GM21786 (cell line): Measurements from ENCODE around the gene CLDN1.

Source experiments
- ATAC-seq: cut with Tn5 transposase; IDR thresholded peaks from one replicate; pipeline ENCODE4 v1.9.1; 2021; ENCODE audit not compliant: unreplicated experiment

CLDN1 gene

GRCh38 chr3:190321789-190322603, at the start of gene CLDN1:
TSS of gene CLDN1 (minus strand) at chr3:190322446. CDS start at chr3:190322206, 240 bp downstream.
- ATAC-seq, result peak; percentile 87

- no peak for ATAC-seq
These were observed 48.9 kb upstream of the CLDN1 start for GRCh38 chr3:190371152-190371551.

DNA sequence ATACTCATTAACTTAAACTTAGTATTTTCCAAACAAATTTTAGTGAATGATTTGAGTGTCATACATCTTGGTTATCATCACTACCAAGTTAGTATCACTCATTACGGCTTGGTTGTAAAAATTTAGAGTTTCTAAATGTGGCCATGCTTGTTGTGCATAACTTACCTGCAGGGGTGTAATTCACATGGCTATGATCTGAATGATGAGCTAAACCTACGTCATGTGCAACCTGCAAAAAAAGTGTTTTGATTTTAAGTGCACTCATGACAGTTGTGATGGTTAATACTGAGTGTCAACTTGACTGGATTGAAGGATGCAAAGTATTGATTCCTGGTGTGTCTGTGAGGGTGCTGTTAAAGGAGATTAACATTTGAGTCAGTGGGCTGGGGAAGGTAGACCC, 48.1 kb upstream of the CLDN1 start:
- no peak for ATAC-seq

DNA sequence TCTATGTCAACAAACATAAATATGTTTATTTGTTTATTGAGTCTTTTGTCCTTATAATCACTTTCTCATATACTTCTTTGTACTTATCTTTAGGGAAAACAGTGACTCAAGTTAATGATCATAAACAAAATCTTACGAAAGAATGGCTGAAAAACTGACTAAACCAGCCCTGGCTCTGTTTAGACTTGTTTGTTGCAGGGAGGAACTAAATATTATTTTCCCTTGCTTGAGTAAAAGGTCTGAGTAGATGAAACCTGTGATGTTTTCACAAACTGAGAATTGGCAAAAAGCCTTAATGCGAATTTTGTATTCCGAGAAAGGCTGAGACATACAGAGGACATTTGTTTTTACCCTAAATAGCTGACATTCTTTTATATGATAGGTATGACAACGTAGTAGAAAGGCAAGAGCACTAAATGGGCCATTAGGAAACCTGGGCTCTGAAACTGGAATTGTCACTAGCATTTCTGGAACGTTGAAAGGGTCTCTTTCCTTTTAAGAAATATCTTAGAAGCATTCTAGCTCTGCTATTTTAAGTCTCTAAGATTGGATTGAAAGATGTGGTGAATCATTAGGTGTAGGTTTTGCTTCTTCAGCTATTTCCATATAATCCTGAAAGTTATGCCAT, 47.5 kb upstream of the CLDN1 start:
- no peak for ATAC-seq

- no peak for ATAC-seq
These were observed 46.6 kb upstream of the CLDN1 start for GRCh38 chr3:190368881-190369280.

DNA sequence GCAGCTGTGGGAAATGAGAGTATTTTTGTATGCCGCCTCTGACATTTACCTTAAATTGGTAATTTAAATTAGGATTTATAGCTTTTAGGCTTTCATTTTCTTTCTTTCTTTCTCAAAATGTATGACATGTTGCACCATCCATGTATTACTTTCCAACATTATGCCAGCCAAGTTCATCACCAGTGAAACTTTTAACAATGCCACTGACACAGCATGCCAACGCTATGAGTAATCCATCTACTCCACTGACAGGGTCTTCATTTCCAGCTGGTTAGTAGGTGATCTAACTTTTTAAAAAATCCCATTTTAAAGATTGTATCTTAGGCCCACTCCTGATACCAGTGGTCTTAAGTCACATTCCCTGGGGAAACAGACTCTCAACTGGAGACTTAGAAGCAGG, 43.9 kb upstream of the CLDN1 start:
- no peak for ATAC-seq

DNA sequence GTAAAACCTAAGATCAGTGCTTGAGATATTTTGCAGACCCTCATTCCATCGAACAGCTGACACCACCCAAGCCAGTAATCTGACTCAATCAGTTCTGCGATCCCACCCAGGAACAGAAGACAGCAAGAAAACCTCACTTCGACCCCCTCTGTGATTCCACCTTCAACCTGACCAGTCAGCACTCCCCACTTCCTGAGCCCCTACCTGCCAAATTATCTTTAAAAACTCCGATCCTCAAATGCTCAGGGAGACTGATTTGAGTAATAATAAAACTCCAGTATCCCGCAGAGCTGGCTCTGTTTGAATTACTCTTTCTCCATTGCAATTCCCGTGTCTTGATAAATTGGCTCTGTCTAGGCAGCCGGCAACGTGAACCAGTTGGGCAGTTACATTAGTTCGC, 40.0 kb upstream of the CLDN1 start:
- ATAC-seq, result no peak

- no peak for ATAC-seq
These were observed 39.5 kb upstream of the CLDN1 start for GRCh38 chr3:190361791-190362190.

DNA sequence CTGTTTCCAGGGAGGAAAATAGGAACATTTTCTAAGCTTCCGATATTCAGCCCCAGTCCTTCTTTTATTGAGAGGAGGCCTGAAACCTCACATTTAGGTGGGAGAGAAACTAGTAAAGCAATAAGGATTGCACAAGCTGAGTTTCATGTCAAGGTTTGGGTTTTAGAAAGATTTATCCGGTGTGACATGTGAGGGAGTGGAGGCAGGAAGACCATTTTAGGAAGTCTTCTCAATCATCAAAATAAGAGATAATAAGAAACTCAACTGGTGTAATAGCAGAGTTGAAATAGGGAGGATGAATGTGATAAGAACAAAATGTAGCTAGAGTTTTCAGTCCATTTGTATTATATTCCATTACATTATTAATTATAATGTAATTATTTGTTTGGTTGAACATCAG, 38.0 kb upstream of the CLDN1 start:
- no peak for ATAC-seq

- ATAC-seq, result no peak
These were observed 37.6 kb upstream of the CLDN1 start for GRCh38 chr3:190359813-190360212.

GRCh38 chr3:190357468-190357867, 35.2 kb upstream of the CLDN1 start:
- ATAC-seq, result no peak

GRCh38 chr3:190356246-190356645, 34.0 kb upstream of the CLDN1 start:
- no peak for ATAC-seq

- ATAC-seq, result no peak
These were observed 30.7 kb upstream of the CLDN1 start for GRCh38 chr3:190352861-190353457.

DNA sequence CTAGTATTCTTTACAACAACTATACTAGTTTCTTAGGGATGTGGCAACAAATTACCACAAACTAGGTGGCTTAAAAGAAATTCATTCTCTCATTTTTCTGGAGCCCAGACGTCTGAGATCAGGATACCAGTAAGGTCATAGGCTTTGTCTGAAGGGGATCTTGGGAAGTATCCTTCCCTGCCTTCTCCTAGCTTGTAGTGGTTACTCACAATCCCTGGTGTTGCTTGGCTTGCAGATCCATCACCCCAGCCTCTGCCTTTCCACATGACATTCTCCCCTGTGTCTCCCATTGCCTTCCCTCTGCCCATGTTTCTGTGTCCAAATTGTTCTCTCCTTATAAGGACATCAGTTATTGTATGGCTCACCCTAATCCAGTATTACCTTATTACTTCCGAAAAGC, 24.3 kb upstream of the CLDN1 start:
- no peak for ATAC-seq

DNA sequence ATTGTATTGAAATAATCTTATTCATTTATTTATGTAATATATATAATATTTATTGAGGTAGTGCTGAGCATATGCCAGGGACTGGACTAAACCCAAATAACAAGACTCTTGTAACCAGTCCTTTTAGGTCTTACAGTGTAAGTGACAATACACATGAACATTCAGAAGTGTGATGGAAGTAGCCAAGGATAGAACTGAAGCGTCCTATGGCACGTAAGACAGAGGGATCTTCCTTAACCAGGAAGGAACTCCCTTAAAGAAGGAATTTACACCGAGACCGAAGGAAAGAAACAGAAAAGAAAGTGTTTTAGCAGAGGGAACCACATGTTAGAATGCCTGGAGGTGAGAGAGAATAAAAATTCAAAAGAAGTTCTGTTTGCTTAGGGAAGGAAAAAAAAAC, 23.6 kb upstream of the CLDN1 start:
- ATAC-seq, result no peak

DNA sequence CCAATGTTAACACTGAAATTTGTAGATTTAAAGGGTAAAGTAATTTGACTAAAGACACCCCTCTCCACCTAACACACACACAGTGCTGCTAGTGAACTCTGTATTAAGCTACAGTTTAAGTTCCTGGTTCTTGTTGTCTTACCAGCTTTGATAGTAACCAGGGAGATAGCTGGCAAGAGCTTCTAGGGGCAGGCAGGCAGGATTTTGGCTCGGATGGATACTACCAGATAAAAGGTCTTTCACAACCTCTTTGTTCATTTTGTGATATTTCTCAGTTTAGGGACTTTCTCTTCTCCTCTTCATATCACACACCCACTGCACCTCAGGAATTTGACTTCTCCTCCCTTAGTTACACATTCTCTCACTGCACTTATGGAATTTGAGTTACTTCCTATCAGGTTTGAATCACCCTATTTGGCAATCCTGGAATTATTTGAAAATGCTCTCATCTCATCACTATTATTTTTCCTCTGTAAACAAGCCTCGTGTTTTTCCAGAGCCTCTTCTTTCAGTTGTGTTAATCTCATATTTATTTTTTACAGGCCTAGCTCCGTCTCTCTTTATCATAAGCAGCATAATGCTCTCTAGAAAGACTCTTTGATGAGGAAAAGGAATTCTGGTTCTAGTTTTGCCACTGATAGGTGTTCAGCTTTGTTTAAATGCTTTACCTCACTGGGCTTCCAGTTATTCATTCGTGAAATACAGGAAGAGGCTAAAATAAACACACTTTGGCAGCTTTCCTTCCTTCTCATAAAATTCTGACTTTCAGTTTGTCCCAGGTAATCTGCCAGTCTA, 23.0 kb upstream of the CLDN1 start:
- ATAC-seq, result no peak

DNA sequence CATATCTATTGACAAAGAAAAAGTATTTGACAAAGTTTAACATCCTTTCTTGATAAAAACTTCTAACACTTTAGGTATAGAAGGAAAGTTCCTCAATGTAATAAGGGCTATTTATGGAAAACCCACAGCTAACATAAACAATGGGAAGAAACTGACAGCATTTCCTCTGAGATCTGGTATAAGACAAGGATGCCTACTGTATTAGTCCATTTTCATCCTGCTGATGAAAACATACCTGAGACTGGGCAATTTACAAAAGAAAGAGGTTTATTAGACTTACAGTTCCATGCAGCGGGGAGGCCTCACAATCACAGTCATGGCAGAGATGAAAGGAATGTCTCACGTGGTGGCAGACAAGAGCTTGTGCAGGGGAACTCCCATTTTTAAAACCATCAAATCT, 17.8 kb upstream of the CLDN1 start:
- ATAC-seq, result no peak

- ATAC-seq, result peak; percentile 56
These were observed 16.9 kb upstream of the CLDN1 start for GRCh38 chr3:190339130-190339529.

- no peak for ATAC-seq
These were observed 16.5 kb upstream of the CLDN1 start for GRCh38 chr3:190338717-190339116.

DNA sequence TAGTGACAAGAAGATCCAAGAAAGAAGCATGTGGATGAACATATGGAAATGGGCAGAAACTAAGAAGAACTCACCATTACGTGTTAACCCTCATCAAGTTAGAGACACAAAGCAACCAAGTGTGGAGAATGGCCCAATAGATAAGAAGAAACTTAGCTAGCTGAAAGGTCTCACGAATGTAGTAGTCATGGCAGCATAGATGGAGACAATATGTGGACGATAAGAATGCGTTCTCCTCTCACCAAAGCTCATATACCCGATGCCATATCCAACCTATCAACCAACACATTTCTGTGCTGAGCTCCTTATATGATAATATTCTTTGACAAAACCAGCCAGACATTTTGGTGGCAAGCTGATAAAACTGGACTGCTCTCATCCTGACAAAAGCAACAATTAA, 15.1 kb upstream of the CLDN1 start:
- no peak for ATAC-seq

DNA sequence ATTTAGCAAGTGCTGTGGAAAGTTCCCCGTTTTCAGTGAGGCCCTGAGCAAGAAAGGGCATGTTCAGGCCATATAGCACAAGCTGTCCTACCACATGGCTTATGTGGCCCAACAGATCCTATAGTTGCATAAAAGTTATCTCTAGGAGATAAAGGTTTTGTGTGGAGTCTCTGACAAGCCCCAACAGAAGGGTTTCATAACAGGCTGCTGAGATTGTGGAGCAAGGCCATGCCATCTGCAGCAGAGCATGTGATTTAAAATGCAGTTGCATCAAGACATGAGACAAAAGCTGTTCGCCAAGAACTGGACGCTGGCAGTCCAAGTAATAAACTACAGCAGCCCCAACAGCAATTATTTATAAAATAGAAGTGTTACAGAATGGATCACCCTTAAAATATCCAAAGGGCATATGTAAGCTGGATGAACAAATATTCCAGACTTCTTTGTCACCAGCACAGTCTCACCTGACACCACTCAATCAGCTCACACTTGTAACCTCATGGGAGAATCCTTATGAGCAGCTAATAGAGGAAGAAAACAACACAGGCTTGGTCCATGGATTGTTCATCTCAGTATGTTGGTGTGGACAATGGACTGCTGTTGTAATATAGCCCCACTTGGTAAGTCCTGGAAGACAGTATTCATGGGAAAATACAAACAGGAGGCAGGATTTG, 14.4 kb upstream of the CLDN1 start:
- no peak for ATAC-seq
